ENCODE measurements around the gene NUP50.

The NUP50 gene

DNA sequence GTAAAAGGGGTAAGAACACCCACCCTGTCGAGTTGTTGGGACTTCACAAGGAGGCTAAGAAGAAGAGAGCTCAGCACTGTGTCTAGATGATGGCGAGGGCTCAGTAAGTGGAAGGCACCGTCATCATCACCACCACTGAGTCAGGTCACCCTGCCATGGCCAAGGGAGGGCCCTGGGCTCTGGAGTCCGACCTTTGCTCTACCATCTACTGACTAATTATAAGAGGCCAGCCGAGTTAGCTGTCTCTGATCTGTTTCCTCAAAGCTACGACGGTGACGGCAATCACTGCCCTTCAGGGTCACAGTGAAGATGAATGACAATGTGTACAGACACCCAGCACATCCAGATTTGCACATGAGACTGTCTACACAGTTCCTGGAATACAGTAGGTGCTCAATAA is 47.7 kb downstream of the NUP50 start:
- DNase-seq = no peak

DNA sequence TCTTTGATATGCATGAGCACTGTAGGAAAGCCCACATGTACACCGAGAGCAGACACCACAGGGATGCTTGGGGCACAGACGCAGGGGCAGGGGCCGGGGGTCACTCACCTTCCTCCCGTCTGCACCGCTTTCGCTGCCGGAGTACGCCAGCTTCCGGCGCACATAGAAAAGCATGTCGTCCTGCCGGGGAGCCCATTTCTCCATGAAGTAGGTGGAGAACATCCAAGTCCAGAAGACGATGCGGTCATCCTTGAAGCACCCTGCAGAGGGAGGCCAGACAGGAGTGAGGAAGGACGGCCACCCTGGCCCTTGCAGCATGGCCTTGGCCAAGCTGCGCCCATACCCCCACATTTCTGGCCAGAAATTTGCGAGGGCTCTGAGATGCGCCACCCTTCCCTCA is 48.1 kb downstream of the NUP50 start:
- no peak for DNase-seq

GRCh38 chr22:45212306-45212709 is 48.6 kb downstream of the NUP50 start:
- DNase-seq = peak; percentile 65

DNA sequence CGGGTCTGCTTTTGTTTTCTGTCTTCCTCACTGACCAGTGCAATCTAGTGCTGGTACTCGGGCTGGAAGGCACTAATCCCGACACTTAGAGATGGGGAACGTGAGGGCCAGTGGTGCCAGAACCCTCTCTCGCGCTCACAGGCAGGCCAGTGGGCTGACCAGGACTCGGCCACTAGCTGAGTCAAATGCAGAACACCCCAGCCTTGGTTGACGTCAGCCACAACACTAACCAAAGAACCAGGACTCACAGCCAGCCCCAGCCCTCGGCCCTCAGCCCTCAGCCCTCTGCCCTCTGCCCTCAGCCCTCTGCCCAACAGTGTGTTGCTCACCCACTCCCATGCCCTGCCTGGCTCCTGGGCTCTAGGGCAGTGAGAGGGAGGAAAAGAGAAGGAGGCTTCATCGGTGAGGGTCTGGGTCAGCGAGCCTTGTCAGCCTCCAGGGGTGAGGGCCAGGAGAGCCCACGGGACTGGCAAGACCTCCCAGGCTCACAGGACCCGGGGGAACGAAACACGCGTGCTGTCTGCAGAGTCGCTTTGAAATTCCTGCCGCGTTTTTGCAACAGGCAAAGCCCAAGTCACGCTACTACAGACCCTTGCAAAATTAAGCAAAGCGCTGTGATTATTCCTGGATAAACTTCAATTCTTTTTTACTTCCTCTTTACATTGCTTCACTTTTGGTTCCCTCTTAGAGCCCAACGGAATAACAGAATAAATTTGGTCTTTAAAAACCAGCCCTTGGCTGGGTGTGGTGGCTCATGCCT is 49.4 kb downstream of the NUP50 start:
- no peak for DNase-seq

- peak; percentile 41 for DNase-seq
These were observed 52.6 kb downstream of the NUP50 start for GRCh38 chr22:45216133-45217003.

GRCh38 chr22:45217345-45217744 is 53.6 kb downstream of the NUP50 start:
- DNase-seq = no peak

DNA sequence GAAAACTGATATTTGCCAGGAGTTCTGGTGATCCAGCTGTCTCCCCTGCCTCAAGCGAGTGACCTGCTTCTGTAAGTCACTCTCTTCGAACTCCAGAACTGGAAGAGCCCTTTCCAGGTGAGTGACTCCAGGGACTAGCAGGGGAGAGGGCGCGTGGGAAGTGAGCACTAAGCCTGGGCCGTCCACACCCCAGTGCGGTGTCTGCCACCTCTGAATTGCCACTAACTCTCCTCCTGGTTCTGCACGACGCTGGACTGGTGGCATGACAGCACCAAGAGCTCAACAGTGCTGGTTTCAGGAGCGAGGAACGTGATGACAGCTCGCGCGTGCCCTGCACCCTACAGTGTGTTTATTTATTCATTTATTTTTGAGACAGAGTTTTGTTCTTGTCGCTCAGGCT is 54.1 kb downstream of the NUP50 start:
- DNase-seq = no peak

GRCh38 chr22:45218976-45219375 is 55.3 kb downstream of the NUP50 start:
- no peak for DNase-seq

GRCh38 chr22:45221201-45221600 is 57.5 kb downstream of the NUP50 start:
- no peak for DNase-seq

DNA sequence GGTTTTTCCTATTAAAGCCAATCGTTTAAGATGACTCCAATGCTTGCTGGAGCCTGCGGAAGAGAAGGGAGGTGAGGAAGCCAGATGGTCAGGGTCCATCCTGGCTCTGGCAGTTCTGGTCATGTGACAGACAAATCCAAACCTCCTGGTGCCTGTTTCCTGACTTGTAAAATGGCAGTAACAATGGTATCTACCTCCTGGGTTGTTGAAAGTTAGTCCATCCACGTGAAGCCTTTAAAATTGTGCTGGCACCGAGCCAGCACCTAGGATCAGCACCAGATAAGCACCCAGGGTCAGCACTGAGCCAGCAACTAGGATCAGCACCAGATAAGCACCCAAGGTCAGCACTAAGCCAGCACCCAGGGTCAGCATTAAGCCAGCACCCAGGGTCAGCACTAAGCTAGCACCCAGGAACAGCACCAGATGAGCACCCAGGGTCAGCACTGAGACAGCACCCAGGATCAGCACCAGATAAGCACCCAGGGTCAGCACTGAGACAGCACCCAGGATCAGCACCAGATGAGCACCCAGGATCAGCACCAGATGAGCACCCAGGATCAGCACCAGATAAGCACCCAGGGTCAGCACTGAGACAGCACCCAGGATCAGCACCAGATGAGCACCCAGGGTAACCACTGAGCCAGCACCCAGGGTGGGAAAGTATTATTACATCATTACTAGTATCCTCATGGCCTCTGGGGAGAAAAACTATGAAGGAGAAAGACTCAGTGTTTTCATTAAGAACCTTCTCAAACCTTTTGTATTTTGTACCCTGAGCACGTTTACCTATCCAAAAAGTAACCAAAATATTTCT is 59.8 kb downstream of the NUP50 start:
- no peak for DNase-seq

DNA sequence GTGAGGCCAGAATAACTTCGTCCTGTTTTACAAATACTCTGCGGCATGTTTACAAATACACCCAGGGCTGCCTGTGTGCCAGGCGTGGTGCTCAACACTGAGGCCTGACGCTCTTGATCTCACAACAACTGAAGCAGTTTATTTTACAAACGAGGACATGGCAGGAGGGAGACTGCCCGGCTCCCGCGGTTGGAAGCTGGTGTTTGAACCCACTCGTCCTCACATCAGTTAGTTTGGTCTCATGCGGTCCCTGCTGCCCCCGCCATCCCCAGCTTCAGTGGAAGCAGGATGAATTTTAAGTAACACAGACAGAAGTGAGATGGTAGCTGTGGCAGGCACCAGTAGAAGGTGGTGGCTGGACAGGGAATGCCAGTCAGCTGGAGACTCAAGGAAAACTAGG is 60.6 kb downstream of the NUP50 start:
- no peak for DNase-seq

DNA sequence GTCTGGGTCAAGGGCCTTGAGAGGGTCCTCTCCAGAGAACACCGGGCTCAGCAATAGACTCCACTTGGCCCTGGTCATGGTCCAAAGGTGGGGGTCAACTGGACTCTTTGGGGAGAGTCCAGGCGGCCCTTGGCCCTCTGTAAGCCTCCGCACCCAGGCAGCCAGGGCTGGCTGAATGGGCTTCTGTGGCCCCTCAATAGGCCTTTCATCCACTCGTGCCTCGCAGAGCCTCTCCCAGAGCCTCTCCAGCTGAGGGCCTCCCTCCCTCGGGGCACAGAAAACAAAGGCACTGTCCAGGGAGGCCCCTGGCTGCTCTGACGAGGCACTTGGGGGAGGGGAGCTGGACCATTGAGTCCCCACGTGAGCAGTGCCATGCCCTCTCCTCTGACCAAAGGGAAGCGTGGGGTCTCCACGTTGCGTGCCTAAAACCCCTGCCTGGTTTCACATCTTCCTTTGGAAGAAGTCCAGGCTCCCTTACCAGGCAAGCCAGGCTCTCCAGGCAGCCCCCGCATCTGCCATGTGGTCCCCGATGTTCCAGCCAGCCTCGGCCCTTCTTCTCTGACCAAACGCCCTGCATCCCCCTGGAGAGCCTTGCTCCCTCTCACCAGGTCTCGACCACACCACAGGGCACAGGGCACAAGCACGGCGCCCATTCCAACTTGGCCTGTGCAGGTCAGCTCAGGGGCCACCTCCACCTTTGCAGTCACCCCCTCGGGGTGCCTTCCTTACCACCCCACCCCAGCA is 61.4 kb downstream of the NUP50 start:
- peak; percentile 40 for DNase-seq

- DNase-seq = no peak
These were observed 62.2 kb downstream of the NUP50 start for GRCh38 chr22:45225732-45226502.

DNA sequence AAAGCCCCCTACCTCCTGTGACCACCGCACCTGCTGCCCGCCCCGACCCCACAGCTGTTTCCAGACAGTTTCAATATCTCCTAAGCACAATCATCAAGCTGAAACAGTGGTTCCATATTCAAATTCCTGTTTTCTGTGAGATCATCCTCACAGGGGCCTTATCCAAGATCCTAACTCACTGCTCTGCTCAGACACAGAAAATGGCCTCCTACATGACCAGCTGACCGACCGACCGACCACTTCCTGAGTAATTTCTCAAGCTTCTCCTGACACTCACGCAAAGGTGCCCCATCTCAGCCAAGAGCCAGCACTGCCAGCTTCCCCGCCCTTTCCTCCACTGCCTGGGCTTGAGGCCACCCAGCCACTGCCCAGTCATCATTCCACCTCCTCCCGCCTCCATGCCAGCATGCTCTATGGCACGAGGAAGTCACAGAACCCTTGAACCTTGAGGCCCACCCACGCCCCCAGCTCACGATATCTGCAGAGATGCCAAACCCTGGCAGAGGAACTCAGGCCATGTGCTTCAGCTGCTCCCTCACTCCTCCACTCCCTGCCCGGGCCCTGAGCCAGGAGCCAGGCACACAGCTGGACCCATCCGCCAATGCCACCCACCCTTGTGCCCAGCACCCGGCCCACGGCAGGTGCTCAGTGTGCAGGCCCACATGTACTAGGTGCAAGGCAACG is 62.9 kb downstream of the NUP50 start:
- DNase-seq = no peak

- DNase-seq = no peak
These were observed 64.1 kb downstream of the NUP50 start for GRCh38 chr22:45227645-45228400.

- no peak for DNase-seq
These were observed 64.7 kb downstream of the NUP50 start for GRCh38 chr22:45228401-45228754.

DNA sequence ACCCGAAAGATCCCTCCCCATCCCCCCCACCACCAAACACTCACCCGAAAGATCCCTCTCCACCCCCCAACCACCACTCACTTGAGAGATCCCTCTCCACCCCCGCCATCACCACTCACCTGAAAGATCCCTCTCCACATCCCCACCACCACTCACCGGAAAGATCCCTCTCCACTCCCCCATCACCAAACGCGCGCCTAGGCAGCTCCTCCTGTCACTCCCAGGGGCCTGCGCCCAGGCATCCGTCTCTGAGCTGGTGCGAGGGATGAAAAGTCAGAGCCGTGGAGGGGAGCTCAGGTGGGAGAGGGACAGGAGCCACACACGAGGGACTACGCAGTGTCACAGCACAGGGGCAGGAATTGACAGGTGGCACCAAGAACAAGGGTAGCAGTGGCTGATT is 65.5 kb downstream of the NUP50 start:
- DNase-seq = no peak

DNA sequence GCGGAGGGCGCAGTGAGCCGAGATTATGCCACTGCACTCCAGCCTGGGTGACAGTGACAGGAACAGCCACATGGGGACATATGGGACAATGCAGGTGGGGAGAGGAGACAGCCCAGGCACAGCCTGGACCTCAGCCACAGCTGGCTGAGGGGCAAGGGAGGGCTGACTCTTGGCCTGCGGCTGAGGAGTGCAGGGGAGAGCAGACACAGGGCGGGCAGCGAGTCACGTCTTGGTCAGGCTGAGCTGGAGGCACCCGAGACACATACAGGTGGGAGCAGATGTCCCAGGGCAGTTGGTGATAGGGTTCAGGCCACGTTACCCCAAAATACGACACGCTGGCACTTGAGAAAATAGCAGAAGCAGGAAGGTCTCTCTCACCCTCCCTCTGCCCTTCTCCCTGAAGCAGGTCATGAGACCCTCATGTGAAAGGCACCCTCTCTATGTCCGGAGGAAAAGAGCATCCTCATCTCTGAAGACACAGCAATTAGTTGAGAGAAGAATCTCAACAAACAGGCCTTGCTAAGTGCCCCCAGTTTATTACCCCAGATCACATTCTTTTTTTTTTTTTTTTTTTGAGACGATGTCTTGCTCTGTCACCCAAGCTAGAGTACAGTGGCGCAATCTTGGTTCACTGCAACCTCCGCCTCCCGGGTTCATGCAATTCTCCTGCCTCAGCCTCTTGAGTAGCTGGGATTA is 66.4 kb downstream of the NUP50 start:
- DNase-seq = no peak

DNA sequence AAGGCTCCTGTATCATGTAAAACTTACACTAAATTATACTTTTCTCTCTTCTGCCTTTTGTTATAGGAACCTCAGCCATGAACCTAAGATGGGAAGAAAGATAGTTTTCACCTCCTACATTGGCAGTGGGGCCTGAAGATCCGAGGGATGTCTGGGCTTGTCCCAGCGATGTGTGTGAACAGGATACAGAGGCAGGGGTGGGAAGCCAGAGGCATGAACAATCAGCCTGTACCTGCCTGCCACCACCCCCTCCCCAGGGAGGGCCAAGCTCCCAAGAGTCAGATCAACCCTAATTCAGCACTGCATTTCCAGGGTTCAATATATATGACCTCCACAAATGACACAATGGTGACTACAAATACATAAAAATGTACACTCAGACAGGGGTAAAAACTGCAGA is 67.6 kb downstream of the NUP50 start:
- no peak for DNase-seq

- DNase-seq = no peak
These were observed 69.7 kb downstream of the NUP50 start for GRCh38 chr22:45233386-45233785.
